ENCODE results near the gene SPATC1L.

The SPATC1L gene

DNA sequence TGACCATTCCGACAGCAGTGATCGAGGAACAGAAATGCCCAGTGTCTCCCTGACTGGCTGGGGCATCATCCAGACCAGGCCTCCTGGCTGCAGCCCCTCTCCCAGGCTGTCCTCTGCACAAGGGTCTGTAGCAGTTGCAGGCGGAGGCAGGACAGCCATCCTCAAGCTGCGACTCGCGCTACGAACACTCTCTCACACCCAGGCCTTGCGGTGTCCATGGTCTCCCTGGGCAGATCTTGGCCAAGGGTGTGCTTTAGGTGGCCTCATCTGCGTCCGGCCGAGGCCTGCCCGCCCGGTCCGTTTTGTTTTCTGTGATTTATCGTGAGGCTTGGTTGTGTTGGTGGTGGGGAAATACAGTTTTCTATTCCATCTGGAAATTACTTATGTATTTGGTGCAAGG lies 44.6 kb downstream of the SPATC1L start:
- no peaks in the 10 kb centered on the region for H3K4me1 ChIP-seq
- H3K9me3 ChIP-seq: peaks cover 5% of the 10 kb centered on the region; the same call in 1 of the 2 replicates
- H3K36me3 ChIP-seq: no peaks in the 10 kb centered on the region
- H3K4me3 ChIP-seq (ENCODE audit: low read depth, low read length): no peak overlapping the region
- DNase-seq: no peak
- TF ChIP-seq, protein P1, sequence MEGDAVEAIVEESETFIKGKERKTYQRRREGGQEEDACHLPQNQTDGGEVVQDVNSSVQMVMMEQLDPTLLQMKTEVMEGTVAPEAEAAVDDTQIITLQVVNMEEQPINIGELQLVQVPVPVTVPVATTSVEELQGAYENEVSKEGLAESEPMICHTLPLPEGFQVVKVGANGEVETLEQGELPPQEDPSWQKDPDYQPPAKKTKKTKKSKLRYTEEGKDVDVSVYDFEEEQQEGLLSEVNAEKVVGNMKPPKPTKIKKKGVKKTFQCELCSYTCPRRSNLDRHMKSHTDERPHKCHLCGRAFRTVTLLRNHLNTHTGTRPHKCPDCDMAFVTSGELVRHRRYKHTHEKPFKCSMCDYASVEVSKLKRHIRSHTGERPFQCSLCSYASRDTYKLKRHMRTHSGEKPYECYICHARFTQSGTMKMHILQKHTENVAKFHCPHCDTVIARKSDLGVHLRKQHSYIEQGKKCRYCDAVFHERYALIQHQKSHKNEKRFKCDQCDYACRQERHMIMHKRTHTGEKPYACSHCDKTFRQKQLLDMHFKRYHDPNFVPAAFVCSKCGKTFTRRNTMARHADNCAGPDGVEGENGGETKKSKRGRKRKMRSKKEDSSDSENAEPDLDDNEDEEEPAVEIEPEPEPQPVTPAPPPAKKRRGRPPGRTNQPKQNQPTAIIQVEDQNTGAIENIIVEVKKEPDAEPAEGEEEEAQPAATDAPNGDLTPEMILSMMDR (IDR thresholded peaks at IDR 0.05; ENCODE audit: low read depth, low read length): no peak
- H3K27me3 ChIP-seq: no peaks in the 10 kb centered on the region

DNA sequence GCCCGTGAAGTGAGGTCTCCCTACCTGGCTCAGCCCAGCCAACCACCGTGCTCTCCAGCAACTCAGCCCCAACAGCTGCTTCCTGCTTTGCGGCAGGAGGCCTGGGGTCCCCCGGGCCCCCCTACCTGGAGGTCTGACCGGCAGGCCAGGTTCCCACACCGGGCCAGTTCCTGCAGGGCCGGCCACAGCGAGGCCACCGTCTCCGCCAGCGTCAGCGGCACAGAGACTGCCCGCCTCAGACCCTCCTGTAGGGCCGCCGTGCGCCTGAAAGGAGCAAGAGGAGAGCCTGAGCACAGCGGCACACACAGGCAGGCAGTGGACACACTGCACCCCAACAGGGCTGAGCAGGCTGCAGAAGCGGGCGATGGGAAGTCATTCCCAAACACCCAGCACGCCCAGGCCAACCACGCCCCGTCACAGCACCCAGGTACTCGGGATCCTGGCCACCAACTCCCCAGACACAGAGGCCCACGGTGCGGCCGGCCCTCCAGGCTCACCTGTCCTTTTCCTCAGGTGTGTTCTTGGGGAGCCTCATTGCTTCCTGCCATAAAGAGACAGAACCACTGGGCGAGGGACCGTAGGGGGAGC lies 45.8 kb downstream of the SPATC1L start:
- TF ChIP-seq, protein P1 (IDR thresholded peaks at IDR 0.05; ENCODE audit: low read depth, low read length): no peak
- Histone ChIP-seq H3K27me3 (no peaks in the 10 kb centered on the region), H3K9me3 (peaks cover 5% of the 10 kb centered on the region; the same call in 1 of the 2 replicates), H3K36me3 (no peaks in the 10 kb centered on the region), H3K4me3 (ENCODE audit: low read depth, low read length) (no peak overlapping the region), H3K4me1 (no peaks in the 10 kb centered on the region)
- no peak for DNase-seq

DNA sequence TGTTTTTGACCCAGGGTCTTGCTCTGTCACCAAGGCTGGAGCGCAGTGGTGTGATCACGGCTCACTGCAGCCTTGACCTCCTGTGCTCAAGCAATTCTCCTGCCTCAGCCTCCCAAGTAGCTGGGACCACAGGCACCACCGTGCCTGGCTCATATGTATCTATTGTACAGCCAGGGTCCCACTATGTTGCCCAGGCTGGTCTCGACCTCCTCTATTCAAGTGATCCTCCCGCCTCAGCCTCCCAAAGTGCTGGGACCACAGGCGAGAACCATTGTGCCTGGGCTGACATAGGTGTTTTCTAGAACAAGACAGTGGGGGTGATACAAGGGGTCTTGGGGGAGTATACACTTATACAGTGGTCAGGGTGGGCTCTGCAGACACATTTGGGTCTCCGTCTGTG lies 46.4 kb downstream of the SPATC1L start:
- H3K36me3 ChIP-seq: no peaks in the 10 kb centered on the region
- H3K4me1 ChIP-seq: no peaks in the 10 kb centered on the region
- TF ChIP-seq, protein P1 (IDR thresholded peaks at IDR 0.05; ENCODE audit: low read depth, low read length): no peak
- DNase-seq: no peak
- H3K9me3 ChIP-seq: peaks cover 5% of the 10 kb centered on the region; the same call in 1 of the 2 replicates
- no peak overlapping the region for H3K4me3 ChIP-seq (ENCODE audit: low read depth, low read length)
- no peaks in the 10 kb centered on the region for H3K27me3 ChIP-seq

DNA sequence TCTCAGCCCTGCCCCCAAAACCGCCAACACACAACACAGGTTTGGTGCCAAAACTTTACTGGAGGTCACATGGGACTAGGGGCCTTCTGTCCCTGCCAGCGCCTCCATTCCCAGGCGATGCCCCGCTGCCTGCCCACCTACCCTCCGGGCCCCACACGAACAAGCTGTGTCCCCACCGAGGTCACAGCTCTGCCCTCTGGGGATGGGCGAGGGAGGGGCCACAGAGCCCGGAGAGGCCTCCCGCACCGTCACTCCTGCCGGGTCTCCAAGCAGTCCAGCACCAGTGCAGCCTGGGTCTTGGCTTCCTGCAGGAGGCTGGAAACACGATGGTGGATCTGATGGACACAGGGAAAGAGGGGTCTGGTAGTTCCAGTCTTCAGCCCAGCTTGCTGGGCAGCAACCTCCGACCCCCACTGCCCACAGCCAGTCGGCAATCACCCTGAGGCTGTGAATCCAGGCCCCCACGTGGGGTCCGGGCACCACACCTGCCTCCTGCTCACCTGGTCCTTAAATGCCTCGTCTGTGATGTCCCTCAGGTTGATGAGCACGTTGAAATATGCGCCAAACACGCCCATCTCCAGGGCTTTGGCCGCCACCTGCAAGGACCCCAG lies 47.4 kb downstream of the SPATC1L start:
- Histone ChIP-seq H3K27me3 (no peaks in the 10 kb centered on the region), H3K36me3 (no peaks in the 10 kb centered on the region), H3K4me3 (ENCODE audit: low read depth, low read length) (no peak overlapping the region), H3K9me3 (no peaks in the 10 kb centered on the region; the same call in 1 of the 2 replicates), H3K4me1 (no peaks in the 10 kb centered on the region)
- TF ChIP-seq, protein P1 (IDR thresholded peaks at IDR 0.05; ENCODE audit: low read depth, low read length): no peak
- DNase-seq: no peak

DNA sequence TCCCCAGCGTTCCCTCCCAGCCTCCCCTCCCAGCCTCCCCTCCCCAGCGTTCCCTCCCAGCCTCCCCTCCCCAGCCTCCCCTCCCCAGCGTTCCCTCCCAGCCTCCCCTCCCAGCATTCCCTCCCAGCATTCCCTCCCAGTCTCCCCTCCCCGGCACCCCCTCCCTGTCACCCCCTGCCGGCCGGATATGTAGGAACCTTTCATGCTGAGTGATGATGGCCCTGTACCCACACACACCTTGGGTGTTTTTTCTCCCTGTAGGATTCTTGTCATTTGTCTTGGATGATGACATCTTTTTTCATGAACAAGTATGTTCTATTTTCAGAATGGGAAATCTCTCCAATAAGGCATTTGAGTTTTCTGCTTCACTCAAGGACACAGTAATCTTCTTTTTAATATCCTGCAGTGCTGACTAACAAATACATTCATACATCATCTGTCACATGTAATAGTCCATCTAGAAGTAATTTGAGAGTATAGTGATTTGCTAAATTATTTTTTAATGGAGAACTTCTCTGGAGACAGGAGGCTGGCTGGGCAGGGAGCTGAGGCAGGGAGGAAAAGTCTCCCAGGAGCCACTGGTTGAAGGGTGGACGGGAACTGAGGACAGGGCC lies 48.4 kb downstream of the SPATC1L start:
- Histone ChIP-seq H3K4me3 (ENCODE audit: low read depth, low read length) (no peak overlapping the region), H3K4me1 (no peaks in the 10 kb centered on the region), H3K36me3 (no peaks in the 10 kb centered on the region), H3K9me3 (no peaks in the 10 kb centered on the region; the same call in 1 of the 2 replicates), H3K27me3 (no peaks in the 10 kb centered on the region)
- no peak for DNase-seq
- TF ChIP-seq, protein P1 (IDR thresholded peaks at IDR 0.05; ENCODE audit: low read depth, low read length): no peak
